Vagina (tissue), 2 donors: ENCODE measurements around the gene KRT38.

Experiments used
- CTCF ChIP-seq, 3 experiments: fragments of 450-650 bp in 2 of 3; fragments of 200-600 bp in 1 of 3; sonication (generic) in 1 of 3; IDR thresholded peaks; one replicate each; pipeline ENCODE4 v1.5.1; 2017 to 2019; ENCODE audit warnings: antibody characterized with exemption in 3 of 3, mild to moderate bottlenecking in 2 of 3, moderate library complexity in 2 of 3
- POLR2A ChIP-seq, 2 donors: fragments of 450-650 bp; IDR thresholded peaks; one replicate each; pipeline ENCODE4 v1.6.1; 2017; ENCODE audit warnings: antibody characterized with exemption in 2 of 2, mild to moderate bottlenecking in 2 of 2, moderate library complexity in 2 of 2

DNA sequence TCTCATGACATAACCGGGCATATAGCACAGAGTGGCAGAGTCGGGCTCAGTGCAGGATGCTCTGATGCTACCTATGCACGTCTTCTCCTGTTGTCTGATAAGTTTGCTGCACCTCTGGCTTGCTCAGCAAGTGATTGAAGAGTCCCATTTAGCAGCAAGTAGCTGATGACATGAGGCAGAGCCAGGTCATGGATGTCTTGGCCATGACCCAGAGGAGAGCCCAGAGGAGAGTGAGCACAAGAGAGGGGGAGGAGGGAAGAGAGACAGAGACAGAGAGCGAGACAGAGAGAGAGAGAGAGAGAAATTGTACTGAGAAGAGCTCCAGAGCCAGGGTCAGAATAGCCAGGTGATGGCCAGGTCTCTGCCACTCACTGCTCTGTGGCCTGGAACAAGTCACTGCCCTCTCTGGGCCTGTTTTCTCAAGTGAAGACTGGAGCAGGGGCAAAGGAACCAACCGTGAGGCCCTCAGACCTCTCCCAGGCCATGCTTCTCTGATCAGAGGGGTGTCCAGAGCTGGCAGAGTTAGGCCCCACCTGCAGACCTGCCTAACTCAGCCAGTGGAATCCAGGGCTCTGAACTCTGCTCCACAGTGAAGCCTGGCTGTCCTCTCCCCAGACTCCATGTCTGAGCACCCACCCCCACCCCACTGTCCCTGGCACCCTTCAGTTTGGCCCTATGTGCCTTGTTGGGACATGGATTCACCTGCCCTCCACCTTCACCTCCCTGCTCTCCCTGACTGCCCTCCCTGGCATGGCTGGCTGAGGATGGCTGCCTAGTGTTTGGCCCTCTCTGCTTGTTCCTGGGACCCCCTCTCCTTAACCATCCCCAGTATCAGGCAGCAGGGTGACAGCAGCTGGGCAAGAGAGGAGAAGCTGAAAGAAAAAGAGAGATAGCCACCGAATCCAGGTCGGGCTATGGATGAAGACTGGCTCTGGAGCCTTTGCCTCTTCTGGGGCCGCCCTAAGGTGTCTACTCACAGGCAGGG, 44.4 kb upstream of the KRT38 start:
- TF ChIP-seq CTCF (IDR thresholded peaks at IDR 0.05) (no peak), POLR2A (IDR thresholded peaks at IDR 0.05) (no peak)
